Measurements from ENCODE around the gene OXCT1.
A peak's percentile ranks its signal among the peaks of the same experiment; 100 is the strongest.
"Not testable (repeated sequence)": the region's sequence is repeated elsewhere in the genome, so short reads cannot be mapped to it uniquely, and the experiment has no call there.

Gene OXCT1

DNA sequence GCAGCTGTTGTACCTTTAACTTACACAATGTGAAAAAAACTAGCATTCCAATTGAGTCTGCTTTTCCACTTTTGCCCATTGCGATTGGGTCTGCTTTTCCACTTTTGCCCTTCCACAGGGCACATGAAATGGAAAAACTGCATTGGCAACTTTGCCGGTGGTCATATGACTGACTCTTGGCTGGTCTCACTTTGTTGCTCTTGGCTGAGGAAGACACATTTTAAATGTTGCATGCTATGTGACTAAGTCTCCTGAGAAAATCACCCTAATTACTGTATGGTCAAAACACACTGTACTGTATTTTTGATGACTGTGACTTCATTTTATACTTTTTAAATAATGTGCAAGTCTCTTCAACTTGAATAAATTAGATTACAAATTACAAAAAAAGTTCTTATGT, 1.6 kb upstream of the OXCT1 start:
- no peak for DNase-seq

GRCh38 chr5:41870627-41871048, 413 bp upstream of the OXCT1 start:
- DNase-seq, result no peak

- peak; percentile 36 for DNase-seq
These were observed 988 bp downstream of the OXCT1 start for GRCh38 chr5:41869151-41869723.

GRCh38 chr5:41863871-41864486, 6.2 kb downstream of the OXCT1 start:
- DNase-seq, result no peak

- peak; percentile 35 for DNase-seq
These were observed 11.3 kb downstream of the OXCT1 start for GRCh38 chr5:41858890-41859289.

DNA sequence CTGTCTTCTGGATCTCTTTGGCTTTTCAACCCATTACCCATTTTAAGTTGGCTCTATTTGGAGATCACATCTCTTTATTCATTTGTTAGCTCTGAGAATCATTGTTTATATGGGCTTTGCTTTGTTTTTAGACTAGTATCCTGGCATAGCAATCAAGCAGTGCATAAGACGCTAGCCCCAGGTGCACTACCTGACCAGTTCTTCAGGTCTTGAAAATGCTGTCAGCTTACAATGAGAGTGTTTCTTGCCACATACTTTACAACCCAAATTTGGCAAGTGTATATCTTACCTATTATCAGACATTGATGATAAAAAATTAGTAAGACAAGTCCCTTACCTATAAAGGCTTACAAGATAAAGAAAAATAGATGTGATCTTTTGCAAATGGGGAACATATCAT, 12.2 kb downstream of the OXCT1 start:
- no peak for DNase-seq

DNA sequence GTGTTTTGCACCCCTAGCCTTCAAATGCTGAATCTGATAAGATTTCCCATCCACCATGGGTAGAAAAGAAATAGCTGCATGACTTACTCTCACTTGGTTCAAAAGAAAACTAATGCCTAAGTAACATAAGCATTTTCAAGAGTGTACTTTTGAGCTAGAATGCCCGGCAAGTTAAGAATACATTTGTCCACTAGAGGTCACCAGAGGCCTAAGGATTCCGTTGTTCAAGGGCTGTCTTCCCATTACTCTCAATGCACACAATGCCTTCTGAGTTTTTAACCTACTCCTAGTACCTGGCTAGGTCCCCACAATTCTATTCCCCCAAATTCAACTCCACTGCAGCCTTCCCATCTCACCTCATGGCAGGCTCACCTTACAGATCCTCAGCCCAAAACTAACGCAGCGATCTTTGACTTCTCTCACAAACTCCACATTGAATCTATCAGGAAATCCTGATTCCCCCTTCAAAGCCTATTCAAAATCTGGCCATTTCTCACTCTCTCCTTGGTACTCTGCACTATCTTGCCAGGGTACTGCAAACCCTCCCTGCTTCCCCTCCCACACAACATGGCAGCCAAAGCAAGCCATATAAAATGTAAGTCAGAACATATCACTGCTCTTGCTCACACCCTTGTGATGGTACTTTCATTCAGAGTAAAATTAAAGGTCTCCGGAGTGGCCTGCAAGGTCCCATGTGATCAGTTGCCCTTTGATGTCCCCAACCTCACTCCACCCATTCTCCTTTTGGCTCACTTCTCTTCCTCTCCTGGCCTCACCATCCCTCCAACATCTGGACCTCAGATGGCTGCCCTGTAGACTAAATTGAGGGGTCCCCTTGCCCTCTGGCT, 13.4 kb downstream of the OXCT1 start:
- peak; percentile 55 for DNase-seq

- no peak for DNase-seq
These were observed 17.9 kb downstream of the OXCT1 start for GRCh38 chr5:41852293-41852692.

DNA sequence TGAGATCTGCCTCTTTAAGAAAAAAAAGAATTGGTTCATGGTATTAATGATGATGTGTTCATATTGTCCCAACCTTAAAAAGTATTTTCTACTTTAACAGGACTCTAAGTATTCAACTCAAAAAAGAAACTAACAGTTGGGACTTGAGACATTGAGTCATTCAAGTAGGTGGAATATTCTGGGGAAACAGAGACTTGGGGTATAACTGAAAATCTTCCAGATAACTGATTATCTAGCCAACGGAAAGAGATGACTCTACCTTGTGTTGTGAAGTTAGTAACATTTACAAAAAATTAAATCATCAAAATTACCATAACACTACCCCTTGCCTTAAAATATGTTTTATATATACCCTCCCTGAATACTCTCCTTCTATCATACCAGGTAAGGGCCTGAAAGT, 19.1 kb downstream of the OXCT1 start:
- DNase-seq, result no peak

DNA sequence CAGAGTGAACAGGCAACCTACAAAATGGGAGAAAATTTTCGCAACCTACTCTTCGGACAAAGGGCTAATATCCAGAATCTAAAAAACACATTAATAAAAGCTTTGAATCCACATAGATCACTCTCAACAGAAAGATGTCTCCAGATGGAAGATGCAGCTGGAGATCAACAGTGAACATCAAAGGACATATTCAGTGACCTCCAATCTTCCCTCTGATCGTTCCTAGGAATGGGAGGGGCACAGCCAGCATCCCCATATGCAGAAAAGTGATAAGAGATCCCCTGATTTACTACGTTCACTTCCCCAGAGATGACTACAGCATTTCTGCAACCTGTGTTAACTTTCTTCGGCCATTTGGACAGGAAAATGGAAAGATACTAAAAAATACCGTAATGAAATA, 21.2 kb downstream of the OXCT1 start:
- no peak for DNase-seq

GRCh38 chr5:41845751-41846150, 24.5 kb downstream of the OXCT1 start:
- DNase-seq, result not testable (repeated sequence)

DNA sequence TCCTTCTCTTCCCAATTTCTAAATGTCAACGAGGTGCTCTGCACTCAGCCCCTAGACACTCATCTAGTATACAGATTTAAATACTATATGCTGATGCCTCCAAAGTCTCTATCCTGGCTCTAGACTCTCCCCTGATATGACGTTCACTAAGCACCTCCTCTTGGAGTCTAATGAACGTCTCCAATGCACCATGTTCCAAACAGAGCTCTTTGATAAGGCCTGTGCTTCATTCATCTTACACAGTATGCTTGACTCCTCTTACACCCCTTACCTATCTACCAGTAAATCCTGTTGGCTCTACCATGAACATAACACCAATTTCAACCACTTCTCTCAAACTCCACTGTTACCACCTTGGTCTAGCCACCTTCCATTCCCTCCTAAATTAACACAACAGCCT, 25.7 kb downstream of the OXCT1 start:
- DNase-seq, result no peak

DNA sequence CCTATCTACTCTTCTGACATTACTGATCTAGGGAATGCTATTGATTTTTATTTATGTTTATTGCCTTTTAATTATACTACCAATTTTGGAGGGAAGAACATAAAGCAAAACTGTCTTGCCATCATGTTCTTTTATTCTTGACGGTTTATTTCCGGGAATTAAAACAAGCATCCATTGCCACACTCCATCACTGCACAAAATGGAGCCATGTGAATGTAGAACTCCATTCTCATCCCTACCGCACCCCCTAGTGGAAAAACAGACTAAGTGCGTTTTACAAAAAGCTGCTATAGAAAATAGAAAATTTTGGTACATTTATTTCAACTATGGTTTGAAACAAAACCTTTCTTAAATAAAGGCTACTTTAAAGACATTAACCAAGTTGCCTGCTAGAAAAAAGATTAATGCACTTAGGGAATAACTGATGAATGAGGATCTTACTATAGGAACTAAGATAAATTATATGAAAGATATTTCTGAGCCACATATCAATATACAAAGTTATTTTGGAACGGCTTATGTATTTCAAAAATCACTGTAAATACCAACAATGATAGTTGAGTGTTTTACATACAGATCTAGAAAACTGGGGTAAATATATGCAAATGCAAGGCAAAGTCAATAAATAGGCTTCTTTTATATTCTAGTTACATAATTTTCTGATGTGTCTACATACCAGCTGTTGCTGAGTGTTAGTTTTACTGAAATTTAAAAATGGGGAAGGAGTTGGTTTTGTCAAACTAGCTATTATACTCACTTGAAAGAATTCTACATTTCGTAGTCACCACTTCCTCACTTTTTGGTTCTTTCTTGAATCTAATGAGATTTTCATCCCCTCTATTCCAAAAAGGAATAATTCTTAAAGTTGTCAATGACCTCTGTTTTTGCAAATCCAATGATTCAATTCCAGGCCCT, 26.5 kb downstream of the OXCT1 start:
- DNase-seq, result no peak

- DNase-seq, result no peak
These were observed 27.4 kb downstream of the OXCT1 start for GRCh38 chr5:41842777-41843176.

GRCh38 chr5:41841325-41841724, 28.9 kb downstream of the OXCT1 start:
- DNase-seq, result no peak

DNA sequence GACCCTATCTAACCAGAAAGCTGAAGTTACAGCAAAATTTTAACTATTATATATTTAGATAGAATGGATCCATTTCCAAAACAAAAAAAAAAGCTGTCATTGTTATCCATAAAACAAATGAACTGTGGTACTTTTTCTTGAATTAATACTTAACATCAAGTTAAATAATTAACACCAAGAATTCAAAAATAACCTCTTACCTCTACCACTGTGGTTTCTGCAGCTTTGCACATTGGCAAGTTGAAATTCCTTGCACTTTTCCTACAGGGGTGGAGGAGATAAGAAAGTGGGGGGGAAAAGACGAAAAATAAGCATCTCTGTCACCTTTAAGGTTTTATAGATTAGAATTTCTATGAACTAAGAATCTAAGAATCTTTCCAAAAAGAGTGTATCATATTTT, 30.0 kb downstream of the OXCT1 start:
- DNase-seq, result no peak

- no peak for DNase-seq
These were observed 32.4 kb downstream of the OXCT1 start for GRCh38 chr5:41837793-41838192.

GRCh38 chr5:41835645-41836044, 34.6 kb downstream of the OXCT1 start:
- peak; percentile 32 for DNase-seq

GRCh38 chr5:41834506-41834905, 35.7 kb downstream of the OXCT1 start:
- DNase-seq, result no peak

GRCh38 chr5:41832430-41832829, 37.8 kb downstream of the OXCT1 start:
- no peak for DNase-seq

- DNase-seq, result no peak
These were observed 39.1 kb downstream of the OXCT1 start for GRCh38 chr5:41831155-41831554.

GRCh38 chr5:41827792-41828191, 42.4 kb downstream of the OXCT1 start:
- DNase-seq, result no peak

GRCh38 chr5:41822036-41822435, 48.2 kb downstream of the OXCT1 start:
- DNase-seq, result no peak
